Astrocyte of the spinal cord (primary cell): Measurements from ENCODE around the gene DISC1.
"Not testable (repeated sequence)": the region's sequence is repeated elsewhere in the genome, so short reads cannot be mapped to it uniquely, and the experiment has no call there.

Experiments used
- DNase-seq: peaks from one replicate; pipeline ENCODE4 v3.0.0; 2011; ENCODE audit warnings: low read depth, low spot score
- H3K4me3 ChIP-seq: 2 replicates; pipeline ENCODE4 v1.5.1; 2011; ENCODE audit warnings: low read depth, mild to moderate bottlenecking, low read length, moderate library complexity
- CTCF ChIP-seq: IDR thresholded peaks from 2 replicates; pipeline ENCODE4 v1.5.1; 2012; ENCODE audit warnings: low read depth, mild to moderate bottlenecking, low read length, inconsistent platforms
- in situ Hi-C: cut with HindIII; loops from 2 replicates; pipeline ENCODE4 v1.10.0; 2017; ENCODE audit warnings: low sequenced_read_pairs

Gene DISC1

GRCh38 chr1:231952154-231952553, 325.6 kb downstream of the DISC1 start:
- no peak for TF ChIP-seq CTCF
- in situ Hi-C loops, result no loop called here
- DNase-seq, result no peak
- H3K4me3 ChIP-seq, result no peak overlapping the region

GRCh38 chr1:231953660-231954059, 327.1 kb downstream of the DISC1 start:
- in situ Hi-C loops, result no loop called here
- DNase-seq, result no peak
- no peak for TF ChIP-seq CTCF
- no peak overlapping the region for H3K4me3 ChIP-seq

GRCh38 chr1:231954751-231955150, 328.2 kb downstream of the DISC1 start:
- H3K4me3 ChIP-seq, result no peak overlapping the region
- no peak for DNase-seq
- no peak for TF ChIP-seq CTCF
- in situ Hi-C loops, result no loop called here

GRCh38 chr1:231957359-231957758, 330.8 kb downstream of the DISC1 start:
- DNase-seq, result no peak
- in situ Hi-C loops, result no loop called here
- no peak for TF ChIP-seq CTCF
- H3K4me3 ChIP-seq, result no peak overlapping the region

GRCh38 chr1:231958448-231958847, 331.9 kb downstream of the DISC1 start:
- in situ Hi-C loops, result no loop called here
- TF ChIP-seq CTCF, result no peak
- no peak for DNase-seq
- no peak overlapping the region for H3K4me3 ChIP-seq

GRCh38 chr1:231959225-231959884, 332.8 kb downstream of the DISC1 start:
- in situ Hi-C loops, result no loop called here
- H3K4me3 ChIP-seq, result no peak overlapping the region
- no peak for DNase-seq
- TF ChIP-seq CTCF, result no peak

GRCh38 chr1:231961801-231962200, 335.2 kb downstream of the DISC1 start:
- DNase-seq, in situ Hi-C loops, H3K4me3 ChIP-seq: not testable (repeated sequence)
